Activated CD8-positive, alpha-beta memory T cell treated with anti-CD3 and anti-CD28 coated beads, Interleukin-2, amount 10 ng/mL, durations not matched to agents 7 days and 5 days (primary cell): ENCODE results near the gene TMEM87B. TPM values are rescaled to one million over a fixed set of nuclear protein-coding genes. Genes with fewer than 3 reads are reported as not detected.
"Not testable (repeated sequence)": the region's sequence is repeated elsewhere in the genome, so short reads cannot be mapped to it uniquely, and the experiment has no call there.

ENCODE experiments used
- ATAC-seq: fragments of 150-1000 bp; cut with Tn5 transposase; one replicate; pipeline ENCODE4 v1.10.0; 2021; ENCODE audit warnings: moderate library complexity
- CTCF ChIA-PET: fragments of 350-600 bp; sonication (Branson Sonifier 250); formaldehyde crosslinking; loops from one replicate; lab custom pipeline; 2021; ENCODE audit warnings: antibody characterized with exemption; lab: Charles Lee
- DNase-seq: peaks from one replicate; pipeline ENCODE4 v3.0.0-alpha.2; 2020
- H3K27ac Mint-ChIP-seq: one replicate; pipeline ENCODE4 v1.8.0; 2021; ENCODE audit warnings: mild to moderate bottlenecking, mixed read lengths
- H3K27me3 Mint-ChIP-seq: one replicate; pipeline ENCODE4 v1.8.0; 2021; ENCODE audit warnings: mixed read lengths
- H3K36me3 Mint-ChIP-seq: one replicate; pipeline ENCODE4 v1.8.0; 2021; ENCODE audit warnings: mild to moderate bottlenecking, mixed read lengths
- H3K4me1 Mint-ChIP-seq: one replicate; pipeline ENCODE4 v1.8.0; 2021; ENCODE audit warnings: mixed read lengths
- H3K4me3 Mint-ChIP-seq: one replicate; pipeline ENCODE4 v1.8.0; 2021; ENCODE audit warnings: mild to moderate bottlenecking, moderate library complexity, mixed read lengths
- H3K9me3 Mint-ChIP-seq: one replicate; pipeline ENCODE4 v1.8.0; 2022; ENCODE audit warnings: low read depth, mixed read lengths
- total RNA-seq, 2 experiments: library from RNA; stranded (reverse); gene quantifications; one replicate each; pipeline ENCODE4 v1.2.3, GENCODE V29; 2021

The TMEM87B gene
- total RNA-seq, 2 experiments from 2014 or later = 19.1 to 19.7 TPM

DNA sequence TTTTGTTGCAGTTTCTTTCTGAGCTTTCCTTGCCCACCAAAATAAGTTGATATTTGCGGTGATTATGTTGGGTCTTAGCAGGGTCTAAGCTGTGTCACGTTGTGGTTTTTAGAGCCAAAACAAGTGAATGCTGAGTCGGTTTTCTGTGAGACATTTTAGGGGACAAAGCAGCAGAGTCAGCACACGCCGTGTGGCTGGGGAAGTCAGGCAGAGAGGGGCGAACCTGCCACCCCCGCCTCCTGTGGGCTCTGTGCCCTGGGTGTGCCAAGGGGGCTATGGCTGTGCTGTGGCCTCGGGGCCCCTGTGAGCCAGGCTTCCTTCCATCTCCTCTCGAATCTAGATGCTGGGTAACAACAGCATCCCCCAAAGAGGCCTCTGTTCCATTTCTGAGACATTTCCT, 30.8 kb upstream of the TMEM87B start:
- ATAC-seq (no peak), DNase-seq (no peak)
- CTCF ChIA-PET = no interaction called here
- no peaks in the 10 kb centered on the region for H3K9me3 Mint-ChIP-seq
- no peak overlapping the region for H3K4me3 Mint-ChIP-seq
- no peak overlapping the region for H3K27ac Mint-ChIP-seq
- H3K27me3 Mint-ChIP-seq = peaks cover 11% of the 10 kb centered on the region
- H3K4me1 Mint-ChIP-seq = peaks cover 1% of the 10 kb centered on the region
- H3K36me3 Mint-ChIP-seq = no peaks in the 10 kb centered on the region

DNA sequence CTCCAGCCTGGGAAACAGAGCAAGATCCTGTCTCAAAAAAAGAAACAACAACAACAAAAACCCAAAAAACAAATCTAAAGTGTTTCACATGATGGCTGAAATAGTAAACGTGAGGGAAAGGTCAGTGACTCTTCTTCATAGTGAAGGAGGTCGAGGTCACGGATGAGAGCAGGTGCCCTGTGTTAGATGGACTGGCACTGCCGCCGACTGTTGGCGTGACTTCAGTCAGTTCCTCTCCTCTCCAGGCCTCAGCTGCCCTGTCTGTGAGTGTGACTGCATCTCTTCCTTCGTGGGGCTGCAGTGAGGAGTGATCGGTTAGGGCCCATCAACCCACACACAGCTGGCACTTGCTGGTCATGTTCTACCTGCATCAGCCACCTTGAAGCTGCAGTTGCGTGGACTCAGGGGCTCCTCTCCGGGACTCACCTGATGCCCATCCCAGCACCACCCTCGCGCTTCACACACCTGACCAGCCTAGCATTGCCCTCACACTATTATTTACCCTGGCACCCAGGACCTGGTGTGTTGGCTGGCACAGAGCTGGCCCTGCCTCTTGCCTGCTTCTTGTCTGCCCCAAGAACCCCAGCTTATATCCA, 30.1 kb upstream of the TMEM87B start:
- ATAC-seq = no peak
- no peaks in the 10 kb centered on the region for H3K9me3 Mint-ChIP-seq

DNA sequence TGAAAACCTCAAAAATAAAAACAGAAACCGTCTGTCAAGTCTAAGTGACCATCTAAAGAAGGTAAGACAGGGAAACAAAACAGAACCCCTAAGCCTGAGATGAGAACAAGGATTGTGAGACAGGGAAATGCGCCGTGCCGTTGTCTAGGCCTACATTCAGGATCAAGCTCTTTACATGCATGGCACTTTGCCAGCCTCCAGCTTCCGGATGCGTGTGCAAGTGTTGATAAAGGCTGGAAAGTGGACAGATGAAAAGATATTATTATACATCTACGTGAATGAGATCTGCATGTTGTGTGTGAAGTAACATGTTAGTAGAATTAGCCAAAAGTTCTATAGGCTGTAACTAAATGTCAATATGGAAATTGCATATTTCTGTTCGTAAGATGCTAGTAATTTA, 28.6 kb upstream of the TMEM87B start:
- H3K4me1 Mint-ChIP-seq = peaks cover 1% of the 10 kb centered on the region
- peaks cover 4% of the 10 kb centered on the region for H3K27me3 Mint-ChIP-seq
- H3K9me3 Mint-ChIP-seq = no peaks in the 10 kb centered on the region
- ATAC-seq (no peak), DNase-seq (no peak)
- no peaks in the 10 kb centered on the region for H3K36me3 Mint-ChIP-seq
- H3K27ac Mint-ChIP-seq = no peak overlapping the region
- no peak overlapping the region for H3K4me3 Mint-ChIP-seq
- CTCF ChIA-PET = no interaction called here

More for the DNA sequence above, 30.1 kb upstream of the TMEM87B start:
- Mint-ChIP-seq H3K36me3 (no peaks in the 10 kb centered on the region), H3K4me3 (no peak overlapping the region), H3K27ac (no peak overlapping the region), H3K27me3 (peaks cover 11% of the 10 kb centered on the region), H3K4me1 (peaks cover 1% of the 10 kb centered on the region)
- CTCF ChIA-PET = no interaction called here
- no peak for DNase-seq

DNA sequence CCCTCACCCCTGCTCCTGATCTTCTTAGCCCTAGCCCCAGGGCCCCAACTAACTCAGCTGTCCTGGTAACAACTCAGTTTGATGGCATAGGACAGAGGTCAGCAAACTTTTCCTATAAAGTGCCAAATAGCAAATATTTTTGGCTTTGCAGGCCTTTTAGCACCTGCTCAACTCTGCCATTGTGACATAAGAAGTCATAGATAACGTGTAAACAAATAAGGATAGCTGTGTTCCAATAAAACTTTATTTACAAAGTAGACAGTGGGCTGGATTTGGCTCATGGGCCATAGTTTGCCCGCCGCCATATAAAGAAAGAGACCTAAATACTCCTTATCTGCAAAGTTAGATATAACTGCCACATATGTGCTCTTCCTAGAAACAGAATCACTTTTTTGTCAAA, 27.3 kb upstream of the TMEM87B start:
- CTCF ChIA-PET = no interaction called here
- ATAC-seq = no peak
- peaks cover 7% of the 10 kb centered on the region for H3K27me3 Mint-ChIP-seq
- DNase-seq = no peak
- no peak overlapping the region for H3K27ac Mint-ChIP-seq
- H3K4me1 Mint-ChIP-seq = peaks cover 7% of the 10 kb centered on the region
- H3K36me3 Mint-ChIP-seq = no peaks in the 10 kb centered on the region
- no peaks in the 10 kb centered on the region for H3K9me3 Mint-ChIP-seq
- H3K4me3 Mint-ChIP-seq = no peak overlapping the region

DNA sequence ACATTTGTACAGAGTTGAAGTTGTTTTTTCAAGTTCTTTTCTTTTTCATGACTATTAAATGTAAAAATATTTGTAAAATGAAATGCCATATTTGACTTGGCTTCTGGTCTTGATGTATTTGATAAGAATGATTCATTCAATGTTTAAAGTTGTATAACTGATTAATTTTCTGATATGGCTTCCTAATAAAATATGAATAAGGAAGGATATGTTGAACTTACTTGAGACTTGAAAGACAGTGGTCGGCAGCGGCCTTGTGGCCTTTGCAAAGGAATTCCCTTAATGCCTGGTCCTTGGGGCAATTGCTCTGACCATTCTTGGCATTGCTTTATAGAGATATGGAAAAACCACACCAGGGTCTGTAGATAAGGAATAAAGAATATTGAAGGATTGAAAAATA, 25.9 kb upstream of the TMEM87B start:
- CTCF ChIA-PET = no interaction called here
- H3K4me3 Mint-ChIP-seq = no peak overlapping the region
- no peak overlapping the region for H3K27ac Mint-ChIP-seq
- H3K27me3 Mint-ChIP-seq = peaks cover 7% of the 10 kb centered on the region
- no peaks in the 10 kb centered on the region for H3K9me3 Mint-ChIP-seq
- DNase-seq (no peak), ATAC-seq (no peak)
- H3K4me1 Mint-ChIP-seq = peaks cover 6% of the 10 kb centered on the region
- no peaks in the 10 kb centered on the region for H3K36me3 Mint-ChIP-seq

DNA sequence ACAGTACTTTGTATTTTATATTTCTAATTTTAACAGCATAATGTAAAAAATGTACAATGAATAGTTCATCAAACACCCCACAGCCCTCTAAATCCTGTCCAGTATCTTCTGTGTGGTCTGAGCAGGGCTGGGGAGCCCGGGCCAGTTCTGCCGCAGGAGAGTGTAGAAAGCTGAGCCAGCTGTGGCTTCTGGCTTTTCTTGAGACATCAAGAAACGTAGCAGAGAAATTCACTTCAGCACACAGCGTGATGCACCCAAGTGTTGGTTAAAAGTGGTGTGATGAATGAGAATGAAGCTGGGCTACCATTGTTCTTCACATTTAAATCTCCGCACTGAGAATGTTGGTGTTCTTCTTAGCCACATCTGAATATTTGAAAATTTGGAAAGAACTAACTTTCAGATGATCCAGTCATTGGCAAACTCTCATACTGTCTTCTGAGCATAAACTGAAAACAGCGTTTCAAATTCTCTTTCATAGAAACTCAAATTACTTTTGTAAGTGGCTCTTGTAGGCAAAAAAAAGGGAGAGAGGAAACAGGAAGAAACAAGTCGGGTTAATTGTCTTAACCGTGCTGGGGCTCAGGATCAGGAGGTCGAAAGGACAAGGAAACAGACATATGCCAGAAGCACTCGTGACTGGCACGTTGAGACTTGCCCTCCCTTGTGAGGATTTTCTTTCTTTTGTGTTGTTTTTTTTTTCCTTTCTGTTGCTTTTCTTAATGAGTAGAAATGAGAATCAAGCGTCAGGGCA, 23.4 kb upstream of the TMEM87B start:
- Mint-ChIP-seq H3K9me3 (no peaks in the 10 kb centered on the region), H3K27me3 (peaks cover 7% of the 10 kb centered on the region), H3K4me3 (no peak overlapping the region), H3K36me3 (no peaks in the 10 kb centered on the region), H3K4me1 (peaks cover 5% of the 10 kb centered on the region), H3K27ac (no peak overlapping the region)
- DNase-seq = no peak
- no peak for ATAC-seq
- CTCF ChIA-PET = no interaction called here

DNA sequence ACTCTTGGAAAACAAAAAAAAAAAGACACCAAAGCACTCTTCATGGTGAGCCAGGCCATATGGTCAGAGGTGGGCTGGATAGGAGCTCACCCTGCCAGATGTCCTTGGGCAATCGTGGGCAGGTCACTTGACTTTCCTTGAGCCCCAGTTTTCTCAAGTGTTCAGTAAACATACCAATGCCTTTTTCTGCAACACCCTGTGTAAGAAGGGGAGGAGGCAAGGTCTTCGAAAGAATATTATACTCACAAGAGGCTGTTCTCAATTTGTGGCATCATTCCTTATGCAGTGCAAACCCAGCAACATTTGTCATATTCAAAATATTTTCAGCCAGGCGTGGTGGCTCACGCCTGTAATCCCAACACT, 22.9 kb upstream of the TMEM87B start:
- no peak for ATAC-seq
- no peak for DNase-seq
- Mint-ChIP-seq H3K9me3 (no peaks in the 10 kb centered on the region), H3K36me3 (no peaks in the 10 kb centered on the region), H3K27ac (no peak overlapping the region), H3K4me3 (no peak overlapping the region), H3K27me3 (peaks cover 7% of the 10 kb centered on the region), H3K4me1 (peaks cover 5% of the 10 kb centered on the region)
- CTCF ChIA-PET = no interaction called here

DNA sequence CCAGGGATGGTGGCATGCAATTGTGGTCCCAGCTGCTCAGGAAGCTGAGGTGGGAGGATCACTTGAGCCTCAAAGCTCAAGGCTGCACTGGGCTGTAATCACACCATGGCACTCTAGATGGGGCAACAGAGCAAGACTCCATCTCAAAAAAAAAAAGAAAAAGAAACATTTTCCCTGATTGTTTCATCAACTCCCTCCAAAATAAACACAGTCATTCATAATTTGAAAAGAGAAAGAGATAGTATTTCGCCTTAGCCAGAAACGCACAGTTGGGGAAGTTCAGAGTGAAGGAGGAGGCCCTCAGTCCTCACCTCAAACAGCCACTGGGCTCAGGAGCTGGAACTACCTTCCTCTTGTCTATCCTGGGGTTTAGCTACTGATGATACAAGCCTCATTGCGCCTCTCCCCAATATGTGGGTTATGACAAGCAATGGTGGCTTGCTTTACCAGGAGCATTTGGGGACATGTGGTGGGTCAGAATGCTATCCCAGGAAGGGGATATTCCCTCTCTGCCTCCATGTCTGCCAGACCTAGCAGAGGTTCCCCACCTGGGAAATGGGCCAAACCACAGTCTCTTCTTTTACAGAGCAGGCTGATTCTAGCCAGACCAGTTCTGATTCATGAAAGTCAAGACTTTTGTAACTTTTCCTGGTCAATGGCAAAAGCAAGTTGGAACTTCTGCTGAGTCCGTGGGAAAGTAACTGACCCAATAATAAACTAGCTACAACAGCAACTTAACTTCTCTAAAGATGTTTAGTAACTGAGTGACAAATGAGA, 22.2 kb upstream of the TMEM87B start:
- Mint-ChIP-seq H3K9me3 (peaks cover 4% of the 10 kb centered on the region), H3K4me1 (peaks cover 5% of the 10 kb centered on the region), H3K27ac (no peak overlapping the region), H3K4me3 (no peak overlapping the region), H3K27me3 (peaks cover 11% of the 10 kb centered on the region), H3K36me3 (no peaks in the 10 kb centered on the region)
- CTCF ChIA-PET = no interaction called here
- no peak for ATAC-seq
- DNase-seq = no peak

DNA sequence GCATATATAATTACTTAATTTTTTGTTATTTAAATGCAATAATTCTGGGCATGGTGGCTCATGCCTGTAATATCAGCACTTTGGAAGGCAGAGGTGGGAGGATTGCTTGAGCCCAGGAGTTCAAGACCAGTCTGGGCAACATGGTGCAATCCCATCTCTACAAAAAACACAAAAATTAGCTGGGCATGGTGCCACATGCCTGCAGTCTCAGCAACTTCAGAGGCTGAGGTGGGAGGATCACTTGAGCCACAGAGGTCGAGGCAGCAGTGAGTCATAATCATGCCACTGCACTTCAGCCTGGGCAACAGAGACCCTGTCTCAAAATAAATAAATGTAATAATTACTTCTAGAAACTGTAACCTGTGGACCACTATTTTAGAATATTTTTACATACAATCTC, 21.5 kb upstream of the TMEM87B start:
- peaks cover 5% of the 10 kb centered on the region for H3K4me1 Mint-ChIP-seq
- H3K27me3 Mint-ChIP-seq = peaks cover 11% of the 10 kb centered on the region
- H3K27ac Mint-ChIP-seq = no peak overlapping the region
- CTCF ChIA-PET = no interaction called here
- no peak overlapping the region for H3K4me3 Mint-ChIP-seq
- ATAC-seq (no peak), DNase-seq (no peak)
- peaks cover 4% of the 10 kb centered on the region for H3K9me3 Mint-ChIP-seq
- H3K36me3 Mint-ChIP-seq = no peaks in the 10 kb centered on the region

DNA sequence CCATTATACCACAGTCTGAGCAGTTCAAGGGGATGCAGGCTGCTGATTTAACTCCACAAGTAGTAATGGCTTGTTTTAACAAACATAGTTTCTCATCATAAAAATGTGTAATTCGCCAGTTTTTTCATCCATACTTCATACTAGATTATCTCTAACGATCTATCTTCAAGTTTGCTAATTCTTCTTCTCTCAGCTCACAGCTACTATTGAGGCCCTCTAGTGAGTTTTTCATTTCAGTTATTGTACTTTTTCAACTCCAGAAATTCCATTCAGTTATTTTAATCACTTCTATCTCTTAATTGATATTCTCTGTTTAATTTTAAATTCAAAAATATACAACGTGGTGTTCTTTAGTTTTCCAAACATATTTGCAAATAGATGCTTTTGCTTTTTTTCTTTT, 20.1 kb upstream of the TMEM87B start:
- CTCF ChIA-PET = no interaction called here
- no peaks in the 10 kb centered on the region for H3K36me3 Mint-ChIP-seq
- H3K27me3 Mint-ChIP-seq = peaks cover 11% of the 10 kb centered on the region
- H3K9me3 Mint-ChIP-seq = peaks cover 4% of the 10 kb centered on the region
- no peak overlapping the region for H3K4me3 Mint-ChIP-seq
- no peak for ATAC-seq
- DNase-seq = no peak
- peaks cover 5% of the 10 kb centered on the region for H3K4me1 Mint-ChIP-seq
- H3K27ac Mint-ChIP-seq = no peak overlapping the region

DNA sequence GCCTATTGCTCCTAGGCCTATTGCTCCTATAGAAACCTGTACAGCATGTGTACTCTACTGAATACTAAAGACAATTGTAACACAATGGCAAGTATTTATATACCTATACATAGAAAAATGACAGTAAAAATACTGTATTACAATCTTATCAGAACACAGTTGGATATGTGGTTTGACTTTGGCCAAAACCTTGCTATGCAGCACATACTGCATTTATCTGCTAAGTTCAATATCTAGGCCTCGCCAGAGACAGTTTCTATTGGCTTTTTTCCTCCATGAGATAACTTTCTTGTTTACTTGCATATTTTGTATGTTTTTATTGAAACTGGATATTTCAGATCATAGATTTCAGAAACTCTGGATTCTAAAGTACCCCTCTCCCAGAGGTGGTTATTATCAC, 19.3 kb upstream of the TMEM87B start:
- no peak overlapping the region for H3K27ac Mint-ChIP-seq
- CTCF ChIA-PET = no interaction called here

DNA sequence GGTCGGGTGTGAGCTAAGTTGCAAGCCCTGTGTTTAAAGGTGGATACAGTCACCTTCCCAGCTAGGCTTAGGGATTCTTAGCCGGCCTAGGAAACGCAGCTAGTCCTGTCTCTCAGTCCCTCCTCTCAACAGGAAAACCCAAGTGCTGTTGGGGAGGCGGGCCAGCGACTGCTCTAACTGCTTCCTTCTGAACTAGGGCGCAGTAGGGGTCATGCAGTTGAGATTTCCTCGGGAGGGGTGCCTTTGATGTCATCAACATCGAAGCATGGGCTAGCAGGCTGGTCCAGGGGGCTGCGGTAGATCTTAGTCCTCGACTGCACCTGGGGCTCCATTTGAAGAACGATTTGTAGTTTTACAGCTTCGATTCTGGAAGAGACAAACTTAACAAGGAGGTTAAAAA, 15.5 kb upstream of the TMEM87B start:
- not testable (repeated sequence) for H3K27me3 Mint-ChIP-seq, H3K27ac Mint-ChIP-seq, H3K4me1 Mint-ChIP-seq, H3K36me3 Mint-ChIP-seq, H3K4me3 Mint-ChIP-seq, ATAC-seq, DNase-seq, H3K9me3 Mint-ChIP-seq
- CTCF ChIA-PET = interaction anchor here (1.6 kb wide), 1 partner anchor 8 kb away, joined by 4 read pairs; no protein-coding TSS in a partner anchor

More for the DNA sequence above, 19.3 kb upstream of the TMEM87B start:
- Mint-ChIP-seq H3K27me3 (peaks cover 11% of the 10 kb centered on the region), H3K4me1 (peaks cover 5% of the 10 kb centered on the region), H3K36me3 (no peaks in the 10 kb centered on the region), H3K9me3 (peaks cover 4% of the 10 kb centered on the region), H3K4me3 (no peak overlapping the region)
- DNase-seq (no peak), ATAC-seq (no peak)

DNA sequence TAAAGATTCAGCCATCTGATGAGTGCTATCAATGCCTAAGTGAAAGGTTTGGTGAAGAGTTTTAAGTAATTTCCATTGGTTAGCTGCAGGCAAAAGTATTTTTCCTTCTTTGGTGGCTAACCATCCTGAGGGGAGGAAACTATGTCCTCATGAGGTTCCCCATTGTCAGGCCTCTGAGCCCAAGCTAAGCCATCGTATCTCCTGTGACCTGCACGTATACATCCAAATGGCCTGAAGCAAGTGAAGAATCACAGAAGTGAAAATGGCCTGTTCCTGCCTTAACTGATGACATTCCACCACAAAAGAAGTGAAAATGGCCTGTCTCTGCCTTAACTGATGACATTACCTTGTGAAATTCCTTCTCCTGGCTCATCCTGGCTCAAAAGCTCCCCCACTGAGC, 15.0 kb upstream of the TMEM87B start:
- not testable (repeated sequence) for H3K9me3 Mint-ChIP-seq, DNase-seq, H3K4me3 Mint-ChIP-seq, ATAC-seq, H3K27ac Mint-ChIP-seq, H3K36me3 Mint-ChIP-seq, H3K27me3 Mint-ChIP-seq, H3K4me1 Mint-ChIP-seq
- CTCF ChIA-PET = interaction anchor here (1.6 kb wide), 1 partner anchor 7 kb away, joined by 4 read pairs; no protein-coding TSS in a partner anchor

DNA sequence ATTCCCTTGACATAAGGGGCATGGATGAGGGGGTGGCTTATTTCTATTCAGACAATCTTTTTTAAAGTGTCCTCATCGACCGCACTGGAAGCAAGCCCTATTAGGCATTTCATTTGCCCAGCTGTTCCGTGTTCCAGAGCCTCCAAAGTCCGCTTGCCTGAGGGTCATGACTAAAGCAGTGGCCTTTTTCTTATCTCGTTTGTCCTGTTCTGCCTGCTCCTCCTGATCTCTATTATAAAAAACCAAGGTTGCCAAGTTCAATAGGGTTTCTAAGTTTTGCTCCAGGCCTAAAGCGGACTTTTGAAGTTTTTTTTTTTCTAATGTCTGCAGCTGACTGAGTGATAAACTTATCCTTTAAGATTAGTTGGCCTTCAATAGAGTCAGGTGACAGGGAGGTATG, 13.6 kb upstream of the TMEM87B start:
- CTCF ChIA-PET, DNase-seq, H3K36me3 Mint-ChIP-seq, H3K27ac Mint-ChIP-seq, H3K4me3 Mint-ChIP-seq, ATAC-seq, H3K9me3 Mint-ChIP-seq, H3K4me1 Mint-ChIP-seq: not testable (repeated sequence)
- H3K27me3 Mint-ChIP-seq = peaks cover 16% of the 10 kb centered on the region
